SK-N-SH (cell line): Measurements from ENCODE around the gene CGB2.
"Not testable (repeated sequence)": the region's sequence is repeated elsewhere in the genome, so short reads cannot be mapped to it uniquely, and the experiment has no call there.

Experiments
- EZH2phosphoT487 ChIP-seq: fragments of 200-600 bp; sonication (generic); IDR thresholded peaks from 2 replicates; pipeline ENCODE4 v1.6.1; 2017; ENCODE audit warnings: low read depth, mixed run types, mild to moderate bottlenecking, antibody characterized with exemption, moderate library complexity, borderline replicate concordance
- GABPA ChIP-seq: IDR thresholded peaks from 2 replicates; pipeline ENCODE4 v1.4.0; 2012; ENCODE audit warnings: low read depth, mild to moderate bottlenecking
- REST ChIP-seq: IDR thresholded peaks from 2 replicates; pipeline ENCODE4 v1.6.1; 2012; ENCODE audit warnings: mild to moderate bottlenecking, low read depth, low read length, moderate library complexity
- SMC3 ChIP-seq: IDR thresholded peaks from 2 replicates; pipeline ENCODE4 v1.6.1; 2012; ENCODE audit warnings: low read depth, low read length, improper control_type of control experiment
- TAF1 ChIP-seq: IDR thresholded peaks from 2 replicates; pipeline ENCODE4 v1.6.1; 2012; ENCODE audit warnings: low read depth, mild to moderate bottlenecking, low read length, moderate library complexity, borderline replicate concordance
- TF ChIP-seq, protein P1 (sequence below): fragments of 200-600 bp; sonication (generic); IDR thresholded peaks from 2 replicates; pipeline ENCODE4 v1.6.1; 2017; ENCODE audit warnings: antibody characterized with exemption, mild to moderate bottlenecking, moderate library complexity

- TF ChIP-seq, protein P1, sequence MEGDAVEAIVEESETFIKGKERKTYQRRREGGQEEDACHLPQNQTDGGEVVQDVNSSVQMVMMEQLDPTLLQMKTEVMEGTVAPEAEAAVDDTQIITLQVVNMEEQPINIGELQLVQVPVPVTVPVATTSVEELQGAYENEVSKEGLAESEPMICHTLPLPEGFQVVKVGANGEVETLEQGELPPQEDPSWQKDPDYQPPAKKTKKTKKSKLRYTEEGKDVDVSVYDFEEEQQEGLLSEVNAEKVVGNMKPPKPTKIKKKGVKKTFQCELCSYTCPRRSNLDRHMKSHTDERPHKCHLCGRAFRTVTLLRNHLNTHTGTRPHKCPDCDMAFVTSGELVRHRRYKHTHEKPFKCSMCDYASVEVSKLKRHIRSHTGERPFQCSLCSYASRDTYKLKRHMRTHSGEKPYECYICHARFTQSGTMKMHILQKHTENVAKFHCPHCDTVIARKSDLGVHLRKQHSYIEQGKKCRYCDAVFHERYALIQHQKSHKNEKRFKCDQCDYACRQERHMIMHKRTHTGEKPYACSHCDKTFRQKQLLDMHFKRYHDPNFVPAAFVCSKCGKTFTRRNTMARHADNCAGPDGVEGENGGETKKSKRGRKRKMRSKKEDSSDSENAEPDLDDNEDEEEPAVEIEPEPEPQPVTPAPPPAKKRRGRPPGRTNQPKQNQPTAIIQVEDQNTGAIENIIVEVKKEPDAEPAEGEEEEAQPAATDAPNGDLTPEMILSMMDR: not testable (repeated sequence)
- not testable (repeated sequence) for TF ChIP-seq REST, GABPA, EZH2phosphoT487, TAF1, SMC3
Measured at GRCh38 chr19:49028686-49029085, 3.0 kb upstream of the CGB2 start.
